GM18868 (cell line): ENCODE data around the gene FAM221B.

Experiments used
- ATAC-seq: cut with Tn5 transposase; IDR thresholded peaks from one replicate; pipeline ENCODE4 v1.9.1; 2021; ENCODE audit warnings: mild to moderate bottlenecking, moderate library complexity; ENCODE audit not compliant: unreplicated experiment

The FAM221B gene

GRCh38 chr9:35792024-35792813 lies 36.3 kb downstream of the FAM221B start:
- ATAC-seq, result no peak

- ATAC-seq, result no peak
Observed at GRCh38 chr9:35791297-35791921, 37.1 kb downstream of the FAM221B start, which contains the start of gene NPR2. Gene NPR2, plus strand, starts transcription at chr9:35791591. Its CDS starts 818 bp downstream, at chr9:35792409.

- ATAC-seq, result no peak
Observed at GRCh38 chr9:35790385-35791296, 37.9 kb downstream of the FAM221B start.

- ATAC-seq, result no peak
Observed at GRCh38 chr9:35790025-35790384, 38.5 kb downstream of the FAM221B start.

- no peak for ATAC-seq
Observed at GRCh38 chr9:35789541-35789940, 39.0 kb downstream of the FAM221B start.

- no peak for ATAC-seq
Observed at GRCh38 chr9:35783418-35783817, 45.1 kb downstream of the FAM221B start.

GRCh38 chr9:35781066-35781465 lies 47.5 kb downstream of the FAM221B start:
- no peak for ATAC-seq

- no peak for ATAC-seq
Observed at GRCh38 chr9:35778496-35778895, 50.0 kb downstream of the FAM221B start.

- ATAC-seq, result no peak
Observed at GRCh38 chr9:35776018-35776417, 52.5 kb downstream of the FAM221B start.

- no peak for ATAC-seq
Observed at GRCh38 chr9:35774907-35775635, 53.5 kb downstream of the FAM221B start.

GRCh38 chr9:35771943-35772342 lies 56.6 kb downstream of the FAM221B start:
- no peak for ATAC-seq

- ATAC-seq, result no peak
Observed at GRCh38 chr9:35771534-35771933, 57.0 kb downstream of the FAM221B start.

GRCh38 chr9:35771075-35771433 lies 57.5 kb downstream of the FAM221B start:
- no peak for ATAC-seq

- no peak for ATAC-seq
Observed at GRCh38 chr9:35769763-35770162, 58.8 kb downstream of the FAM221B start.

- no peak for ATAC-seq
Observed at GRCh38 chr9:35767458-35767857, 61.1 kb downstream of the FAM221B start.

GRCh38 chr9:35766997-35767396 lies 61.5 kb downstream of the FAM221B start:
- no peak for ATAC-seq
